Measurements from ENCODE around the gene HBD. TPM values are rescaled to one million over a fixed set of nuclear protein-coding genes. Genes with fewer than 3 reads are reported as not detected.
A peak's percentile ranks its signal among the peaks of the same experiment; 100 is the strongest.

The HBD gene
- total and polyA plus RNA-seq, 9 of the 15 experiments (the other 6 are each of a cell fraction or from before 2014, with no cell fraction given): 11.8 to 169 (median 36.0) TPM

DNA sequence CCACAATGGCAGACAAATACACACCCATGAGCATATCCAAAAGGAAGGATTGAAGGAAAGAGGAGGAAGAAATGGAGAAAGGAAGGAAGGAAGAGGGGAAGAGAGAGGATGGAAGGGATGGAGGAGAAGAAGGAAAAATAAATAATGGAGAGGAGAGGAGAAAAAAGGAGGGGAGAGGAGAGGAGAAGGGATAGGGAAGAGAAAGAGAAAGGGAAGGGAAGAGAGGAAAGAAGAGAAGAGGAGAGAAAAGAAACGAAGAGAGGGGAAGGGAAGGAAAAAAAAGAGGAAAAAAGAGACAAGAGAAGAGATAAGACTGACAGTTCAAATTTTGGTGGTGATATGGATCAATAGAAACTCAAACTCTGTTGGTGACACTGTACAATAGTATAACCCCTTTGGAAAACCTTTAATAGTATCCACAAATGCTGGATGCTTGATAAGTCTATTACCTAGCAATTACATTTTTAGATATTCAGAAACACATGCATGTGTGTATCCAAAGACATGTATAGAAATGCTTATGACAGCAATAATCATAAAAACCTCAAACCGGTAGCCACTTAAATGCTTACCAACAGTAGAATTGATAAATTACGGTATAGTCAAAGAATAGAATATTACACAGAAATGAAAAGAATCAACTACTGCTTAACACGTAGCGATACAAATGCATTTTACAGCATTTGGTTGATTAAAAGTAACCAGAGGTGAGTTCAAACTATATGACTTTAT, 1.2 kb upstream of the HBD start (continued):
- TF ChIP-seq, protein P1, sequence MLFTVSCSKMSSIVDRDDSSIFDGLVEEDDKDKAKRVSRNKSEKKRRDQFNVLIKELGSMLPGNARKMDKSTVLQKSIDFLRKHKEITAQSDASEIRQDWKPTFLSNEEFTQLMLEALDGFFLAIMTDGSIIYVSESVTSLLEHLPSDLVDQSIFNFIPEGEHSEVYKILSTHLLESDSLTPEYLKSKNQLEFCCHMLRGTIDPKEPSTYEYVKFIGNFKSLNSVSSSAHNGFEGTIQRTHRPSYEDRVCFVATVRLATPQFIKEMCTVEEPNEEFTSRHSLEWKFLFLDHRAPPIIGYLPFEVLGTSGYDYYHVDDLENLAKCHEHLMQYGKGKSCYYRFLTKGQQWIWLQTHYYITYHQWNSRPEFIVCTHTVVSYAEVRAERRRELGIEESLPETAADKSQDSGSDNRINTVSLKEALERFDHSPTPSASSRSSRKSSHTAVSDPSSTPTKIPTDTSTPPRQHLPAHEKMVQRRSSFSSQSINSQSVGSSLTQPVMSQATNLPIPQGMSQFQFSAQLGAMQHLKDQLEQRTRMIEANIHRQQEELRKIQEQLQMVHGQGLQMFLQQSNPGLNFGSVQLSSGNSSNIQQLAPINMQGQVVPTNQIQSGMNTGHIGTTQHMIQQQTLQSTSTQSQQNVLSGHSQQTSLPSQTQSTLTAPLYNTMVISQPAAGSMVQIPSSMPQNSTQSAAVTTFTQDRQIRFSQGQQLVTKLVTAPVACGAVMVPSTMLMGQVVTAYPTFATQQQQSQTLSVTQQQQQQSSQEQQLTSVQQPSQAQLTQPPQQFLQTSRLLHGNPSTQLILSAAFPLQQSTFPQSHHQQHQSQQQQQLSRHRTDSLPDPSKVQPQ (CRISPR knock-in tag; IDR thresholded peaks at IDR 0.05; ENCODE audit: borderline replicate concordance): no peak
- TF ChIP-seq NR2C1 (IDR thresholded peaks at IDR 0.05) (peak; percentile 31; the same call in 1 of the 2 replicates), NR2C1 (tag; IDR thresholded peaks at IDR 0.05) (no peak), SMAD2 (IDR thresholded peaks at IDR 0.05; ENCODE audit: low read depth, low read length) (no peak), JUN (IDR thresholded peaks at IDR 0.05; ENCODE audit: borderline replicate concordance, low read depth, low read length) (no peak), JUN (CRISPR knock-in tag; IDR thresholded peaks at IDR 0.05; ENCODE audit: borderline replicate concordance) (no peak), ZNF830 (CRISPR knock-in tag; IDR thresholded peaks at IDR 0.05) (no peak), MEF2D (tag; conservative IDR thresholded peaks at IDR 0.05; ENCODE audit: low read depth) (peak; percentile 71; the same call in 1 of the 2 replicates), XRCC5 (IDR thresholded peaks at IDR 0.05; ENCODE audit: low read depth, low read length) (no peak), ZZZ3 (IDR thresholded peaks at IDR 0.05) (no peak; the same call in 1 of the 2 replicates), GTF2A2 (tag; IDR thresholded peaks at IDR 0.05) (no peak), DPF2 (IDR thresholded peaks at IDR 0.05) (peak; percentile 60), CTBP1 (IDR thresholded peaks at IDR 0.05; ENCODE audit: borderline replicate concordance) (no peak), SMAD4 (CRISPR knock-in tag; conservative IDR thresholded peaks at IDR 0.05) (no peak), MTA3 (IDR thresholded peaks at IDR 0.05; ENCODE audit: borderline replicate concordance) (no peak), ATF1 (CRISPR knock-in tag; IDR thresholded peaks at IDR 0.05) (no peak), ATF1 (tag; IDR thresholded peaks at IDR 0.05) (no peak)
- TF ChIP-seq, protein P2, sequence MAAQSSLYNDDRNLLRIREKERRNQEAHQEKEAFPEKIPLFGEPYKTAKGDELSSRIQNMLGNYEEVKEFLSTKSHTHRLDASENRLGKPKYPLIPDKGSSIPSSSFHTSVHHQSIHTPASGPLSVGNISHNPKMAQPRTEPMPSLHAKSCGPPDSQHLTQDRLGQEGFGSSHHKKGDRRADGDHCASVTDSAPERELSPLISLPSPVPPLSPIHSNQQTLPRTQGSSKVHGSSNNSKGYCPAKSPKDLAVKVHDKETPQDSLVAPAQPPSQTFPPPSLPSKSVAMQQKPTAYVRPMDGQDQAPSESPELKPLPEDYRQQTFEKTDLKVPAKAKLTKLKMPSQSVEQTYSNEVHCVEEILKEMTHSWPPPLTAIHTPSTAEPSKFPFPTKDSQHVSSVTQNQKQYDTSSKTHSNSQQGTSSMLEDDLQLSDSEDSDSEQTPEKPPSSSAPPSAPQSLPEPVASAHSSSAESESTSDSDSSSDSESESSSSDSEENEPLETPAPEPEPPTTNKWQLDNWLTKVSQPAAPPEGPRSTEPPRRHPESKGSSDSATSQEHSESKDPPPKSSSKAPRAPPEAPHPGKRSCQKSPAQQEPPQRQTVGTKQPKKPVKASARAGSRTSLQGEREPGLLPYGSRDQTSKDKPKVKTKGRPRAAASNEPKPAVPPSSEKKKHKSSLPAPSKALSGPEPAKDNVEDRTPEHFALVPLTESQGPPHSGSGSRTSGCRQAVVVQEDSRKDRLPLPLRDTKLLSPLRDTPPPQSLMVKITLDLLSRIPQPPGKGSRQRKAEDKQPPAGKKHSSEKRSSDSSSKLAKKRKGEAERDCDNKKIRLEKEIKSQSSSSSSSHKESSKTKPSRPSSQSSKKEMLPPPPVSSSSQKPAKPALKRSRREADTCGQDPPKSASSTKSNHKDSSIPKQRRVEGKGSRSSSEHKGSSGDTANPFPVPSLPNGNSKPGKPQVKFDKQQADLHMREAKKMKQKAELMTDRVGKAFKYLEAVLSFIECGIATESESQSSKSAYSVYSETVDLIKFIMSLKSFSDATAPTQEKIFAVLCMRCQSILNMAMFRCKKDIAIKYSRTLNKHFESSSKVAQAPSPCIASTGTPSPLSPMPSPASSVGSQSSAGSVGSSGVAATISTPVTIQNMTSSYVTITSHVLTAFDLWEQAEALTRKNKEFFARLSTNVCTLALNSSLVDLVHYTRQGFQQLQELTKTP (IDR thresholded peaks at IDR 0.05; ENCODE audit: low read depth in 1 of 2, partially characterized antibody in 2 of 2): peak in 1 of 2 experiments; percentile 67
- TF ChIP-seq, protein P3, sequence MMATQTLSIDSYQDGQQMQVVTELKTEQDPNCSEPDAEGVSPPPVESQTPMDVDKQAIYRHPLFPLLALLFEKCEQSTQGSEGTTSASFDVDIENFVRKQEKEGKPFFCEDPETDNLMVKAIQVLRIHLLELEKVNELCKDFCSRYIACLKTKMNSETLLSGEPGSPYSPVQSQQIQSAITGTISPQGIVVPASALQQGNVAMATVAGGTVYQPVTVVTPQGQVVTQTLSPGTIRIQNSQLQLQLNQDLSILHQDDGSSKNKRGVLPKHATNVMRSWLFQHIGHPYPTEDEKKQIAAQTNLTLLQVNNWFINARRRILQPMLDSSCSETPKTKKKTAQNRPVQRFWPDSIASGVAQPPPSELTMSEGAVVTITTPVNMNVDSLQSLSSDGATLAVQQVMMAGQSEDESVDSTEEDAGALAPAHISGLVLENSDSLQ (IDR thresholded peaks at IDR 0.05): peak; percentile 54
- TF ChIP-seq, protein P4, sequence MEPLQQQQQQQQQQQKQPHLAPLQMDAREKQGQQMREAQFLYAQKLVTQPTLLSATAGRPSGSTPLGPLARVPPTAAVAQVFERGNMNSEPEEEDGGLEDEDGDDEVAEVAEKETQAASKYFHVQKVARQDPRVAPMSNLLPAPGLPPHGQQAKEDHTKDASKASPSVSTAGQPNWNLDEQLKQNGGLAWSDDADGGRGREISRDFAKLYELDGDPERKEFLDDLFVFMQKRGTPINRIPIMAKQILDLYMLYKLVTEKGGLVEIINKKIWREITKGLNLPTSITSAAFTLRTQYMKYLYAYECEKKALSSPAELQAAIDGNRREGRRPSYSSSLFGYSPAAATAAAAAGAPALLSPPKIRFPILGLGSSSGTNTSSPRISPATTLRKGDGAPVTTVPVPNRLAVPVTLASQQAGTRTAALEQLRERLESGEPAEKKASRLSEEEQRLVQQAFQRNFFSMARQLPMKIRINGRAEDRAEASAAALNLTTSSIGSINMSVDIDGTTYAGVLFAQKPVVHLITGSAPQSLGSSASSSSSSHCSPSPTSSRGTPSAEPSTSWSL (CRISPR knock-in tag; IDR thresholded peaks at IDR 0.05; ENCODE audit: borderline replicate concordance): no peak

Measured in K562 (cell line).